ENCODE results near the gene GMDS.
A peak's percentile ranks its signal among the peaks of the same experiment; 100 is the strongest.

GMDS gene

DNA sequence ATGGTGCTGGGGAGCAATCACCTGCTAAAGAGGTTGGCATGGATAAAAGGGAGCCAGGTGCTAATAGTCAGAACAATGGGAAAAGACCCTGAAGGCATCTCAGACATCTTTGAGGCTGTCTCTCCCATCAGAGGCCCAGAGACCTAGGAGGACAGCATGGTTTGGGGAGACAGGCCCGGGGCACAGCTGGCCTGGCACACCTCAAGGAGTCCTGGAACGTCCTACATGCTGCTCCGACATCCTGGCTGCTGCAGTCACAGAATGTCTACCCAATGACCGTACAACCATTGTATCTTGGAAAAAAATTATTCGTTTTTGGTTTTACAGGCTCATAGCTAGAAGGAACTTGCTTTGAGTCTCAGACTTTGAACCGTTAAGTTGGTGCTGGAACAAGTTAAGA is 4.4 kb downstream of the GMDS start:
- DNase-seq (ENCODE audit: low read depth in 2 of 2): no peak

- DNase-seq (ENCODE audit: low read depth in 2 of 2): no peak
These were observed 8.4 kb downstream of the GMDS start for GRCh38 chr6:2237001-2237400.

GRCh38 chr6:2235777-2236495 is 9.5 kb downstream of the GMDS start:
- no peak for DNase-seq (ENCODE audit: low read depth in 2 of 2)

DNA sequence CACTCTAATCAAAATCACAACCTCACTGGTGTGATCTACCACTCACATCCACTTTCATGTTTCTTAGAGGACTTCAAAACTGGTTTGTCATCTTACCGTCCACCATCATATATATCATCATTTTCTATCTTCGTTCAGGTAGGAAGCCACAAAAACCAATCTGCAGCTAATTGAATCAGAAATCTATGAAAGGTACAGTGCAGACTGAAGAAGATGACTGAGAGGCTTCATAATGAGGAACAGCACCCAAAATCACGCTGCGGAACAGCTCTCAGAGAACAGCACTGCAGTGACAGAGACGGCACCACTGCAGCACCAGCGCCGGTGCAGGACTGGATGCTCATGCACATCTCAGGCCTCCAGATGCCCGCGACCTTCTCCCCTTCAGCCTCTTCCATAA is 13.0 kb downstream of the GMDS start:
- no peak for DNase-seq (ENCODE audit: low read depth in 2 of 2)

DNA sequence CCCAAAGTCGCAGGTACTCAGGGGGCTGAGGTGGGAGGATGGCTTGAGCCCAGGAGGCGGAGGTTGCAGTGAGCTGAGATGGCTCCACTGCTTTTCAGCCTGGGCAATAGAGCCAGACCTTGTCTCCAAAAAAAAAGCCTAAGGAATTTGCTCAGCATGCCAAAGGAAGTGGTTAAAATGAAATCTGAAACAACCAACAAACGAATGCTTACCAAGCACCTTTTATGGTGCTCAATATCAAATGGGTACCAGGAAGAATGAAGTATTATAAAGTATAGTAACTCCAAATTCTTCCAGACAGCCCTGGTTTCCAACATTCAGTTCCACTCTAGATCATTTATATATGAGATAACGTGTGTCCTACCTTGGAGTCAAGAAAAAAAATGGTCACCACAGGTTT is 14.0 kb downstream of the GMDS start:
- no peak for DNase-seq (ENCODE audit: low read depth in 2 of 2)

DNA sequence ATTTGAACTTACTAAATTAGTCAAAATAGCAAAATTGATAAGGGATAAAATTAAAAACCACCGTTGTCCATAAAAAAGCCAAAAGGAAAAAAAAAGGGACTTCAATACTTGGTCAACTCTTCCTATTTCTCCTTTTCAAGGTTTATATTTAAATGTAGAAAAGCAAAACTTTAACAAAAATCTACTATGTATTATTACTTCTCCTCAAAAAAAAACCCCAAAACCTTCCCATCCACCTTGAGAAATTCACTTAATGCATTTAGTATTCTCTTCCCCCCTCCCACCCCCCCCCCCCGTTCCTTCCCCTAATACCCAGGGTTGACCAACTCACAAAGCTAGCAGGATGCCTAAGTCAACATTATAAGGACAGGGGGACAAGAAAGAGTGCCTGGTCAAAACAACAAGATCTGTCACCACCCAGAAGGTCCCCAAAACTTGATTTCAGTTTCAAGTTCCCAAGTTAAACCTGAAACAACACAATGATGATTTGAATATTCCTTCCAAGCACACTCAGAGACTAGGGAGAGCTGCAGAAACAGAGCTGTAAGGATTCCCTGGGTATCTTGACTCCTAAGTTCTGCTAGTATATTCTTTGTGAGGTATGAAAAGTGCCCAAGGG is 14.6 kb downstream of the GMDS start:
- no peak for DNase-seq (ENCODE audit: low read depth in 2 of 2)

DNA sequence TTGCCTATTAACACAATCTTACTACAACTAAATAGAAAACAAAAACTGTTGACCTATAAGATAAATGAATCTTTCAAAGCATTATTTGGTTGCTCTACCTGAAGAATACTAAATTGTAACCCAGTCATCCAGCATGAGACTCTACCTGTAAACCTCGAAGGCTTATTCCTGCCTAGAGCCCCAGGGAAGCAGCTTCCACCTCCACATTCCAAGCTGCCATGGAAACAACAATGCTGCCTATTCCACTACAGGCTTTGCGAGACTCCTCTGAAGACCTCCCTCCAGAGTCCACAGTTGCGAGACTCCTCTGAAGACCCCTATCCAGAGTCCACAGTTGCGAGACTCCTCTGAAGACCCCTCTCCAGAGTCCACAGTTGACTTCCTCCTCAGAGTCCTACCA is 15.7 kb downstream of the GMDS start:
- DNase-seq (ENCODE audit: low read depth in 2 of 2): no peak

- DNase-seq (ENCODE audit: low read depth in 2 of 2): no peak
These were observed 16.4 kb downstream of the GMDS start for GRCh38 chr6:2229039-2229438.

GRCh38 chr6:2228392-2228791 is 17.0 kb downstream of the GMDS start:
- no peak for DNase-seq (ENCODE audit: low read depth in 2 of 2)

DNA sequence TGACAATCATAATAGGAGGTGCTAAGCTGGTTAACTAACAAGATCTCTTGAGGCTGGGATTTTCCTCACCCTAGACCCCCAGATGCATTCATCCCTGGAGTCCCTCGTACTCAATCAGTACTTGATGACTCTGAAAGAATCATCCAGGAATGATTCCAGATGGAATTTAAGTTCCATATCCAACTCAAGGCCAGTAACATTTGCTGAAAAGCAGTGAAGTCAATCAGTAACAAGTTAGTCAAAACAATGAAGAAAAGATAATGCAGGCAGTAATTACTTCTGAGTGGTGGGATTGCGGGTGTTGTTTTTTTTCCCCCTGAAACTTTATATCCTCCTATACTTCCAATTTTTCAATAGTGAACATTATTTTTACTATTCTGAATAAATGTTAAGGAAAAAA is 18.6 kb downstream of the GMDS start:
- DNase-seq (ENCODE audit: low read depth in 2 of 2): no peak

DNA sequence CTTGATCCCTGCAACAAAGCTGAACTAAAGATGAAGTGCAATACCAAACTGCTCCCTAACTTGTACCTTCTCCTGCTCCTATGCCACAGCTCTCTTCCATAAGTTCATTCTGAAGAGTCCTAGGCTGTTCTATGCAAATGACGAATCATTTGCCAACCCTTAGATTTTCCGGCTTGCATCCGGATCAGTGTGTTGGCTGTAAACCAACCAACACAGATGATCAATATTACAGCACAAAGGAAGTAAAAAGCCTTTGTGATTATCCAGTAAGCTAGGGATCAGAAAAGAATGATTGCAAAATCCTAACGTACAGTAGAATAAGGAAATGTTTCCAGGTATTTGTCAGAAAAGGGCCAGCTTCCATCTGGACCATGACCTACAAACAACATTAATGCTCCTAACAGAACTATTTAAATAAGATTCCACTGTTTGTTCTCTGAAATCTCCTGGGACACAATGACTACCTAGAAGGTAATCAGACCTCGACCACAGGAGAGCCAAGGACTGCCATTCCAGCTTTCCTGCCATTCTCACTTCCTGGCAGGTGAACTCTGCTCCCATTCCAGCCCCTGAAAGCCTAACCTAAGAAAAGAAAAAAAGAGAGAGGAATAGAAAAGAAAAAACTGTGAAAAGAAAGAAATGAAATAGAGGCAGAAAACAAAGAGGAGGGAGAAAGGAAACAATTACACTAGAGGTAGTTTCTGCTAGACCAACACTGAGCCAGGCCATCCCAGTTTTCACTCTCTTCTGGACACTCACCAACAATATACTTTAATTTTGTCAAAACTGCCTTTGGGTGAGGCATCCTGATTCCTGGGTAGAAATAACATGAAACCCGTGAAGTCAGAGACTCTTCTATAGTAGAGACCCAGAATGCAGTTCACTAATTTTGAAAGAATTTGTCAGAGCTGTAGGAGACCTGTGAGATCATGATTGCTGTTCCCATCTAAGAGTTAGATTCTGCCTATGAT is 19.7 kb downstream of the GMDS start:
- no peak for DNase-seq (ENCODE audit: low read depth in 2 of 2)

GRCh38 chr6:2224847-2225382 is 20.5 kb downstream of the GMDS start:
- no peak for DNase-seq (ENCODE audit: low read depth in 2 of 2)

- no peak for DNase-seq (ENCODE audit: low read depth in 2 of 2)
These were observed 23.0 kb downstream of the GMDS start for GRCh38 chr6:2222275-2222842.

GRCh38 chr6:2221726-2222274 is 23.6 kb downstream of the GMDS start:
- no peak for DNase-seq (ENCODE audit: low read depth in 2 of 2)

DNA sequence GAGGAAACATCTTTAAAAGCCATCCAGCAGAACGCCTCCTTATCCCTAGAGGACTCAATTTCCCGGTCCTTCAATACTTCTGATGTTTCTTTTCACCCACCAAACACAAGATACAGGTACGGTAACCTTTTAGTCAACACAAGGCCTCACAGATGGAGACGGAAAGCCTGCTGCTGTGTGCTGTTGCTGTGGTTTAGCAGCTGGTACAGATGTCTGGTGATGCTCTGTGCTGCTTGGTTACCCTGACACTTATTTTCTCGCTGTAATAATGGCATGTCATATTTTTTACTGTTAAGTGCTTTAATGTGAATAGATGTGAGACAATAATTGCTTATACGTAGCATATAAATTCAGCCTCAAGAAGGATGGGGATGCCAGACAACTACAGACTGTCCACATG is 25.3 kb downstream of the GMDS start:
- no peak for DNase-seq (ENCODE audit: low read depth in 2 of 2)

DNA sequence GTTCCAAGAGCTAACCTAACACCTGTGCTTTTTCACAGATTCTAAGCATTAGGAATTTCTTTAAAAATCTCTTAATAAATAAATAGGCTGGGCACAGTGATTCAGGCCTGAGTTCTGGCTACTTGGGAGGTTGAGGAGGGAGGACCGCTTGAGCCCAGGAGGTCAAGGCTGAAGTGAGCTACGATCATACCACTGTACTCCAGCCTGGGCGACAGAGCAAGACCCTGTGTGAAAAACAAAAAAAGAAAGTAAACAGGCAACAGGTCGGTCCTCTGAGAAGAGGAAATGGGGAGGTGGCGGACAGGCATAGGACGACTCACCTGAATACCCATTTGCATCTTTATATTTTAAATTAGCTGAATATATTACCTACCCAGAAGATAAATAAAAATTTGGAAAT is 26.5 kb downstream of the GMDS start:
- DNase-seq (ENCODE audit: low read depth in 2 of 2): no peak

- DNase-seq (ENCODE audit: low read depth in 2 of 2): no peak
These were observed 28.5 kb downstream of the GMDS start for GRCh38 chr6:2216794-2217383.

DNA sequence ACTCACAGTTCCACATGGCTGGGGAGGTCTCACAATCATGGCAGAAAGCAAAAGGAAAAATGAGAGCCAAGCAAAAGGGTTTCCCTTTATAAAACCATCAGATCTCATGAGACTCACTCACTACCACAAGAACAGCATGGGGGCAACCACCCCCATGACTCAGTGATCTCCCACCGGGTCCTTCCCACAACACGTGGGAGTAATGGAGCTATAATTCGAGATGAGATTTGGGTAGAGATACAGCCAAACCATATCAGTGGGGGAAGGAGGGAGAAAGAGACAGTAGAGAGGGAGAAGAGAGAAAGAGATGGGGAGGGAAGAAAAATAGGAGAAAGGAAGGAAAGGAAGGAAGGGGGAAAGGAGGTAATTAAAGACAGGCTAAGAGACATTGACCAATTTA is 30.1 kb downstream of the GMDS start:
- DNase-seq (ENCODE audit: low read depth in 2 of 2): no peak

DNA sequence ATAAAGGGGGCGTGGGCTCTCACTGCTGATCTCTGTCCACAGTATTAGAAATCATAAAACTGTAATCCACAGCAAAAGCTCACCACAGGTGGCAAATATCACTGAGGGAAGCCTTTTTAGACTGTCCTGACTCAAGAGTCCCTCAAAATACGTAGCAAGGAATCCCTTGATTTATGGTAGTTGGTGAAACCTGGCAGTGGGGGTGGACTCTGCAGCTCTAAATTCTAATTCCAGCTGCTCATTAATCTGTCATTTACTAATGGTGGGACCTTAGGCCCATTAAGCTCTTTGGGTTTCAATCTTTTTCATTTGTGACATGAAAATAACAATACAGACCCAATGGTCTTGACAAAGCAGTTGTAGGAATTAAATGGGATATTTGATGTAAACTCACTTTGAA is 32.3 kb downstream of the GMDS start:
- no peak for DNase-seq (ENCODE audit: low read depth in 2 of 2)

DNA sequence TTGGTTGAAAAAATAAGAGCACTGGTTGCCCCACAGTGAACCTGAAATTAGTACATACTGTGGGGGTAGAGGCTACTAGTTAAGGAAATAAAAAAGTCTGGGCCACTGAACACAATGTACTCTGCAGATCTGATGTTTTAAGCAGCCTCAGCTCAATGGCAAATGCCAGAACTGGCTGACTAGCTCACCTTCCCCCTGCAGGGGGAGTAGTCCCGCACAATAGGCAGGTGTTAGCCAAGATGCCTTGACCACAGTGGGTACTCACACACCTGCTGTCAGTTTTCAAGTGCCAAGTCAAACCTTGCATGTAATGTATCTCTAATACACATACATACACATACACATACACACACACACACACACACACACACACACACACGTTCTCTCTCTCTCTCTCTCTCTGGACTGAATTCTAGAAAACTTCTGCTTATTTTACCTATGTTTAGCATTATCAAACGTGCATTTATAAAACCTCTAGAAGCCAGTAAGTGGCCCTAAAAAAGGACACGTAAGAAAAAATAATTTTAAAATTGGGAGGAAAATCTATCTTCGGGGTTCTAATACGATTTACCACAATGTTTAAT is 36.1 kb downstream of the GMDS start:
- DNase-seq (ENCODE audit: low read depth in 2 of 2): peak in 1 of 2 donors; percentile 11

- no peak for DNase-seq (ENCODE audit: low read depth in 2 of 2)
These were observed 36.9 kb downstream of the GMDS start for GRCh38 chr6:2208468-2208867.

Measured in stimulated activated CD8-positive, alpha-beta memory T cell treated with anti-CD3 and anti-CD28 coated beads, Interleukin-15, amount 100 ng/mL, for 48 hours (primary cell).